MCF 10A (cell line): Measurements from ENCODE around the gene HAUS3. TPM values are rescaled to one million over a fixed set of nuclear protein-coding genes. Genes with fewer than 3 reads are reported as not detected.

Experiments
- BruUV-seq: library from RNA; stranded (reverse); fragments of 400-500 nt; replicated peaks from 2 replicates; lab custom pipeline; 2021; lab: Mats Ljungman, UMichigan
- CTCF ChIA-PET: fragments of 300-600 bp; sonication (Branson Sonifier 250); formaldehyde crosslinking; extraction: SDS; loops from one replicate; lab custom pipeline; 2021; ENCODE audit warnings: antibody characterized with exemption, inconsistent platforms; lab: Yijun Ruan, JAX
- POLR2A ChIA-PET: fragments of 300-600, 350-650 bp; sonication (Branson Sonifier 250); formaldehyde crosslinking; extraction: SDS; loops from one replicate; lab custom pipeline; 2020; ENCODE audit warnings: antibody characterized with exemption, inconsistent platforms; lab: Yijun Ruan, JAX
- DNase-seq: peaks from one replicate; pipeline ENCODE4 v3.0.0-alpha.2; 2018; ENCODE audit not compliant: unreplicated experiment
- H3K27ac Mint-ChIP-seq: one replicate; pipeline ENCODE4 v1.8.0; 2022; ENCODE audit warnings: mild to moderate bottlenecking, low read depth, mixed read lengths; ENCODE audit not compliant: unreplicated experiment
- H3K27me3 Mint-ChIP-seq: one replicate; pipeline ENCODE4 v1.8.0; 2022; ENCODE audit warnings: mixed read lengths; ENCODE audit not compliant: insufficient read depth, unreplicated experiment
- H3K36me3 Mint-ChIP-seq: one replicate; pipeline ENCODE4 v1.8.0; 2022; ENCODE audit warnings: mild to moderate bottlenecking, moderate library complexity, mixed read lengths; ENCODE audit not compliant: insufficient read depth, unreplicated experiment
- H3K4me1 Mint-ChIP-seq: one replicate; pipeline ENCODE4 v1.8.0; 2022; ENCODE audit warnings: mixed read lengths; ENCODE audit not compliant: insufficient read depth, unreplicated experiment
- H3K4me3 Mint-ChIP-seq: one replicate; pipeline ENCODE4 v1.8.0; 2022; ENCODE audit warnings: mild to moderate bottlenecking, moderate library complexity, mixed read lengths; ENCODE audit not compliant: unreplicated experiment
- H3K9me3 Mint-ChIP-seq: one replicate; pipeline ENCODE4 v1.8.0; 2022; ENCODE audit warnings: mixed read lengths; ENCODE audit not compliant: unreplicated experiment
- intact Hi-C: fragments of 100-400 bp; cut with micrococcal nuclease; formaldehyde crosslinking; loops from 2 replicates; pipeline ENCODE4 v1.14.1; 2022
- total RNA-seq: library from RNA; stranded (reverse); gene quantifications from 2 replicates; pipeline ENCODE4 v1.2.3, GENCODE V29; 2022
- TF ChIP-seq, protein P1 (sequence below): fragments of 200-600 bp; IDR thresholded peaks from one replicate; pipeline ENCODE4 v1.8.0; 2022; ENCODE audit warnings: antibody characterized with exemption, mild to moderate bottlenecking; ENCODE audit not compliant: unreplicated experiment

The HAUS3 gene
- total RNA-seq, 1 experiment from 2014 or later, result 13.9 TPM

GRCh38 chr4:2272026-2272827 lies 30.3 kb upstream of the HAUS3 start:
- DNase-seq, result no peak
- Mint-ChIP-seq H3K27me3 (no peaks in the 10 kb centered on the region), H3K4me1 (no peaks in the 10 kb centered on the region), H3K27ac (no peak overlapping the region), H3K9me3 (no peaks in the 10 kb centered on the region), H3K36me3 (no peaks in the 10 kb centered on the region), H3K4me3 (no peak overlapping the region)
- TF ChIP-seq, protein P1, sequence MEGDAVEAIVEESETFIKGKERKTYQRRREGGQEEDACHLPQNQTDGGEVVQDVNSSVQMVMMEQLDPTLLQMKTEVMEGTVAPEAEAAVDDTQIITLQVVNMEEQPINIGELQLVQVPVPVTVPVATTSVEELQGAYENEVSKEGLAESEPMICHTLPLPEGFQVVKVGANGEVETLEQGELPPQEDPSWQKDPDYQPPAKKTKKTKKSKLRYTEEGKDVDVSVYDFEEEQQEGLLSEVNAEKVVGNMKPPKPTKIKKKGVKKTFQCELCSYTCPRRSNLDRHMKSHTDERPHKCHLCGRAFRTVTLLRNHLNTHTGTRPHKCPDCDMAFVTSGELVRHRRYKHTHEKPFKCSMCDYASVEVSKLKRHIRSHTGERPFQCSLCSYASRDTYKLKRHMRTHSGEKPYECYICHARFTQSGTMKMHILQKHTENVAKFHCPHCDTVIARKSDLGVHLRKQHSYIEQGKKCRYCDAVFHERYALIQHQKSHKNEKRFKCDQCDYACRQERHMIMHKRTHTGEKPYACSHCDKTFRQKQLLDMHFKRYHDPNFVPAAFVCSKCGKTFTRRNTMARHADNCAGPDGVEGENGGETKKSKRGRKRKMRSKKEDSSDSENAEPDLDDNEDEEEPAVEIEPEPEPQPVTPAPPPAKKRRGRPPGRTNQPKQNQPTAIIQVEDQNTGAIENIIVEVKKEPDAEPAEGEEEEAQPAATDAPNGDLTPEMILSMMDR, result no peak
- CTCF ChIA-PET, result interaction anchor here (0.6 kb wide), 1 partner anchor 190 kb away, joined by 3 read pairs; no protein-coding TSS in a partner anchor
- no TSS peak for BruUV-seq
- POLR2A ChIA-PET, result no interaction called here
- intact Hi-C loops, result no loop called here

DNA sequence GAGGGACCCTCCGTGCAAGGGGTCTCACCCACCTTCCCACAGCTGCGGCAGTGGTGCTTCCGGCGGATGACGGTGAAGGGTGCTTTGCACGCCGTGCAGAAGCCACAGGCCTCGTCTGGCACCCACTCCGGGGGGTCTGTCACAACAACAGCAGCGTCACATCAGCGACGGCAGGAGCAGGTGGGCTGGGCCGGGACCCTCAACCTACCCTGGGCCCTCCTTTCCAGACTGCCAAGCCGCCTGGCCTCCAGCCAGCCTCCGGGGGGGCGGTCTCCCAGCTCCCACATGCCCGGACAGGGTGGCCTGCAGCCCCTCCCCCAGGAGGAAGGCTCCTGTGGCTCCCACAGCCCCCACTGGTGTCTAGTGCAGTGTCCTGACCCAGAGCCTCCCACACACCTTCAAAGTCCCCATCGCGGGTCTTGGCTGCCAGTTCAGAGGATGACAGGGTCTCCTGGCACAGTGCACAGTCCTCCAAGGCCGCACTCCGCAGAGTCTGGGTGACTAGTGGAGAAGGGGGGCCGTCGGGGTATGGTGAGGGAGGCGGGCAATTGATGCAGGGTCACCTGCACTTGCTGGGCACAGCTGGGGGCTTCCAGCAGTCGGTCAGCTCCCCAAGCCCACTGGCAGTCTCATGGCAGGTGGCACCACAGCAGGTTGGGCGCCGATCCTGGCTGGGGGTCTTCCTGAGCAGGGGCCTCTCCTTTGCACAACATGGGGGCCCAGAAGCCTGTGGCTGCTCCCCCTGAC lies 29.5 kb upstream of the HAUS3 start:
- H3K27me3 Mint-ChIP-seq, result no peaks in the 10 kb centered on the region
- intact Hi-C loops, result no loop called here
- no peak for DNase-seq
- CTCF ChIA-PET, result interaction anchor here (0.6 kb wide), 1 partner anchor 191 kb away, joined by 3 read pairs; no protein-coding TSS in a partner anchor
- H3K9me3 Mint-ChIP-seq, result no peaks in the 10 kb centered on the region
- TF ChIP-seq, protein P1, result no peak
- no peaks in the 10 kb centered on the region for H3K36me3 Mint-ChIP-seq
- H3K27ac Mint-ChIP-seq, result no peak overlapping the region
- H3K4me3 Mint-ChIP-seq, result no peak overlapping the region
- BruUV-seq, result no TSS peak
- H3K4me1 Mint-ChIP-seq, result peaks cover under 1% of the 10 kb centered on the region
- POLR2A ChIA-PET, result no interaction called here

GRCh38 chr4:2270341-2271165 lies 28.6 kb upstream of the HAUS3 start:
- CTCF ChIA-PET, result no interaction called here
- no TSS peak for BruUV-seq
- H3K27ac Mint-ChIP-seq, result no peak overlapping the region
- no peak overlapping the region for H3K4me3 Mint-ChIP-seq
- intact Hi-C loops, result no loop called here
- TF ChIP-seq, protein P1, result no peak
- H3K36me3 Mint-ChIP-seq, result no peaks in the 10 kb centered on the region
- H3K9me3 Mint-ChIP-seq, result no peaks in the 10 kb centered on the region
- peaks cover 8% of the 10 kb centered on the region for H3K4me1 Mint-ChIP-seq
- DNase-seq, result no peak
- no peaks in the 10 kb centered on the region for H3K27me3 Mint-ChIP-seq
- POLR2A ChIA-PET, result no interaction called here
